ENCODE data around the gene PTPRS.

DNA sequence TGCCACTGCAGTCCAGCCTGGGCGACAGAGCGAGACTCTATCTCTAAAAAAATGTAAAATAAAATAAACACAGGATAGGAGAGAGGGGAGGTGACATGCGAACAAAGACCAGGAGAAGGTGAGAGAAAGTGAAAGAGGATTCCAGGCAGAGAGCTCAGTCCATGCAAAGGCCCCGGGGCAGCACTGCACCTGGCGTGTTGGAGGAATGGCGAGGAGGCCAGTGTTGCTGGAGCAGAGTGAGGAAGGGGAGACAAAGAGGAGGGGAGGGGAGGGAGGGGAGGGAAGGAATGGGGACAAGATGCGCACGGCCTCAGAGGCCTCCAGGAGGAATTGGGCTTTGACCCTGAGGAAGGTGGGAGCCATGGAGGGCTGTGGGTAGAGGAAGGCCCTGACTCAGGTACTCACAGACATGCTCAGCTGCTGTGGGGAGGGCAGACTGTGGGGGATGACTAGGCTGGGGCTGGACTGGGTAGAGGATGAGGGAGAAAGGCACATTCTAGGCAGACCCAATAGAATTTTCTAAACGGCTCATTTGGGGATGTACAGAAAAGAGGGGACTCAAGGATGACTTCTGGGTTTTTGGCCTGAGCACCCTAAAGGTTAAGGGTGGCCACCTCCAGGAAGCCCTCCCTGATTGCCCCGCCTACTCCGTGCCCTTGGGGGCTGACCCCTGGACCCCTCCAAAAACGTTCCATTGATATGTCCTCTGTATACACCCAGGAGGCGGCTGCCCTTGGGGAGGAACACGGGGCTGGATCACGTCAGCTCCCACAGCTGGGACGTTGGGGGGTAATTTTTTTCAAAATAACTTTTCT is 43.9 kb downstream of the PTPRS start:
- no peak for TF ChIP-seq MTF1 (CRISPR knock-in tag; IDR thresholded peaks at IDR 0.05)
- no peak for TF ChIP-seq CTCF (CRISPR knock-in tag; IDR thresholded peaks at IDR 0.05)
- TF ChIP-seq JUND (CRISPR knock-in tag; IDR thresholded peaks at IDR 0.05) = no peak
- no peak for TF ChIP-seq RNF2 (conservative IDR thresholded peaks at IDR 0.05; ENCODE audit: low read depth)
- no peak for TF ChIP-seq PHB2 (IDR thresholded peaks at IDR 0.05; ENCODE audit: partially characterized antibody)
- TF ChIP-seq ZFP90 (CRISPR knock-in tag; IDR thresholded peaks at IDR 0.05; ENCODE audit: borderline replicate concordance) = no peak

Measured in HepG2 (cell line).